H9 (cell line): ENCODE measurements around the gene SKIC8. TPM values are rescaled to one million over a fixed set of nuclear protein-coding genes. Genes with fewer than 3 reads are reported as not detected.

Experiments used
- DNase-seq: peaks from one replicate; pipeline ENCODE4 v3.0.0-alpha.2; 2017
- H2AFZ ChIP-seq: one replicate; pipeline ENCODE4 v1.6.1; 2013; ENCODE audit warnings: mild to moderate bottlenecking, low read length, control low read depth, moderate library complexity
- H2AK5ac ChIP-seq: 2 replicates; pipeline ENCODE4 v1.6.1; 2013; ENCODE audit warnings: low read length, control low read depth, mixed read lengths; ENCODE audit not compliant: insufficient read length
- H2BK120ac ChIP-seq: one replicate; pipeline ENCODE4 v1.6.1; 2013; ENCODE audit warnings: low read depth, mild to moderate bottlenecking, low read length, control low read depth, inconsistent platforms; ENCODE audit not compliant: poor library complexity, severe bottlenecking
- H2BK12ac ChIP-seq: 2 replicates; pipeline ENCODE4 v1.6.1; 2013; ENCODE audit warnings: low read length, control low read depth, mixed read lengths, low read depth; ENCODE audit not compliant: insufficient read length
- H2BK15ac ChIP-seq: 2 replicates; pipeline ENCODE4 v1.6.1; 2013; ENCODE audit warnings: low read depth, low read length, control low read depth
- H2BK20ac ChIP-seq: one replicate; pipeline ENCODE4 v1.6.1; 2013; ENCODE audit warnings: low read depth, mild to moderate bottlenecking, low read length, control low read depth, inconsistent platforms; ENCODE audit not compliant: poor library complexity, severe bottlenecking
- H2BK5ac ChIP-seq: 2 replicates; pipeline ENCODE4 v1.6.1; 2013; ENCODE audit warnings: low read length, control low read depth, mixed read lengths; ENCODE audit not compliant: insufficient read length
- H3K14ac ChIP-seq: 2 replicates; pipeline ENCODE4 v1.6.1; 2013; ENCODE audit warnings: low read length, control low read depth; ENCODE audit not compliant: insufficient read depth
- H3K18ac ChIP-seq: 2 replicates; pipeline ENCODE4 v1.6.1; 2013; ENCODE audit warnings: low read depth, mild to moderate bottlenecking, mixed read lengths, low read length, control low read depth; ENCODE audit not compliant: insufficient read length
- H3K23ac ChIP-seq: 2 replicates; pipeline ENCODE4 v1.6.1; 2013; ENCODE audit warnings: low read length, control low read depth, mixed read lengths, low read depth; ENCODE audit not compliant: insufficient read length
- H3K23me2 ChIP-seq: 2 replicates; pipeline ENCODE4 v1.6.1; 2013; ENCODE audit warnings: low read depth, mild to moderate bottlenecking, mixed read lengths, low read length, control low read depth; ENCODE audit not compliant: insufficient read length, poor library complexity, severe bottlenecking
- H3K27ac ChIP-seq: 2 replicates; pipeline ENCODE4 v1.5.1; 2013; ENCODE audit warnings: low read length, control low read depth, mixed read lengths, low read depth; ENCODE audit not compliant: insufficient read length
- H3K27me3 ChIP-seq: 2 replicates; pipeline ENCODE4 v1.6.1; 2013; ENCODE audit warnings: low read length, control low read depth, inconsistent platforms; ENCODE audit not compliant: insufficient read depth
- H3K4ac ChIP-seq: 2 replicates; pipeline ENCODE4 v1.6.1; 2013; ENCODE audit warnings: low read depth, mild to moderate bottlenecking, control low read depth, inconsistent platforms, low read length, moderate library complexity
- H3K4me1 ChIP-seq: 2 replicates; pipeline ENCODE4 v1.6.1; 2013; ENCODE audit warnings: low read length, control low read depth, inconsistent platforms; ENCODE audit not compliant: insufficient read depth
- H3K4me2 ChIP-seq: 2 replicates; pipeline ENCODE4 v1.6.1; 2013; ENCODE audit warnings: low read length, control low read depth, mixed read lengths; ENCODE audit not compliant: insufficient read length, insufficient read depth
- H3K56ac ChIP-seq: 2 replicates; pipeline ENCODE4 v1.6.1; 2013; ENCODE audit warnings: low read depth, mild to moderate bottlenecking, mixed read lengths, low read length, control low read depth; ENCODE audit not compliant: insufficient read length
- H3K79me1 ChIP-seq: 2 replicates; pipeline ENCODE4 v1.6.1; 2013; ENCODE audit warnings: low read depth, mild to moderate bottlenecking, moderate library complexity, low read length, control low read depth, inconsistent platforms; ENCODE audit not compliant: insufficient read depth, poor library complexity, severe bottlenecking
- H3K79me2 ChIP-seq: 2 replicates; pipeline ENCODE4 v1.6.1; 2013; ENCODE audit warnings: low read length, control low read depth, inconsistent platforms; ENCODE audit not compliant: insufficient read depth
- H3K9ac ChIP-seq: 2 replicates; pipeline ENCODE4 v1.6.1; 2013; ENCODE audit warnings: low read length, control low read depth, mixed read lengths; ENCODE audit not compliant: insufficient read length; ENCODE audit errors: extremely low read depth
- H3K9me3 ChIP-seq: one replicate; pipeline ENCODE4 v1.6.1; 2013; ENCODE audit warnings: low read depth, low read length, inconsistent platforms; ENCODE audit not compliant: control insufficient read depth
- H3T11ph ChIP-seq: one replicate; pipeline ENCODE4 v1.6.1; 2013; ENCODE audit warnings: mild to moderate bottlenecking, low read length, control low read depth, inconsistent platforms
- H4K20me1 ChIP-seq: one replicate; pipeline ENCODE4 v1.6.1; 2013; ENCODE audit not compliant: control insufficient read depth, insufficient read length, insufficient read depth
- H4K5ac ChIP-seq: 2 replicates; pipeline ENCODE4 v1.6.1; 2013; ENCODE audit warnings: low read depth, mild to moderate bottlenecking, mixed read lengths, low read length, control low read depth; ENCODE audit not compliant: insufficient read length
- H4K8ac ChIP-seq: replicated peaks from 2 replicates; pipeline ENCODE4 v1.6.1; 2013; ENCODE audit warnings: low read length, control low read depth, mixed read lengths, low read depth; ENCODE audit not compliant: insufficient read length
- H4K91ac ChIP-seq: 2 replicates; pipeline ENCODE4 v1.6.1; 2013; ENCODE audit warnings: low read depth, mild to moderate bottlenecking, moderate library complexity, mixed read lengths, low read length, control low read depth; ENCODE audit not compliant: insufficient read length
- H3K27ac Mint-ChIP-seq, 3 experiments: 2 replicates in 2 of 3; 3 replicates in 1 of 3; pipeline ENCODE4 v1.8.0; 2020 to 2021; ENCODE audit warnings: mixed read lengths in 3 of 3, mild to moderate bottlenecking in 1 of 3, moderate library complexity in 1 of 3
- H3K27me3 Mint-ChIP-seq: 2 replicates; pipeline ENCODE4 v1.8.0; 2021; ENCODE audit warnings: low read depth, mild to moderate bottlenecking, moderate library complexity, mixed read lengths
- H3K36me3 Mint-ChIP-seq, 3 experiments: 2 replicates in 2 of 3; 3 replicates in 1 of 3; pipeline ENCODE4 v1.8.0; 2020 to 2021; ENCODE audit warnings: low read depth in 3 of 3, mixed read lengths in 3 of 3; ENCODE audit not compliant: insufficient read depth in 1 of 3
- H3K4me1 Mint-ChIP-seq, 2 experiments: 2 replicates each; pipeline ENCODE4 v1.8.0; 2020; ENCODE audit warnings: mixed read lengths in 2 of 2
- H3K4me3 Mint-ChIP-seq, 2 experiments: 2 replicates in 1 of 2; 3 replicates in 1 of 2; pipeline ENCODE4 v1.8.0; 2020 to 2021; ENCODE audit warnings: mild to moderate bottlenecking in 2 of 2, mixed read lengths in 2 of 2, moderate library complexity in 1 of 2
- H3K9me3 Mint-ChIP-seq, 2 experiments: 2 replicates in 1 of 2; 3 replicates in 1 of 2; pipeline ENCODE4 v1.8.0; 2020; ENCODE audit warnings: mild to moderate bottlenecking in 2 of 2, mixed read lengths in 2 of 2, moderate library complexity in 1 of 2
- WGBS: extraction: QIAGEN DNeasy Blood & Tissue Kit; methylation state at CpG from one replicate; pipeline ENCODE4 v1.1.7; 2013; ENCODE audit warnings: missing lambda C conversion rate, low lambda C conversion rate, mixed read lengths; ENCODE audit not compliant: insufficient read length; ENCODE audit errors: extremely low coverage; 5-methylcytosine and 5-hydroxymethylcytosine counted together
- total RNA-seq: library from RNA; stranded (reverse); gene quantifications from 2 replicates; pipeline ENCODE4 v1.2.1, GENCODE V29; 2021
- TF ChIP-seq, protein P1 (sequence below): fragments of 200-600 bp; sonication (generic); conservative IDR thresholded peaks from 3 replicates; pipeline ENCODE4 v1.8.0; 2021; ENCODE audit warnings: antibody characterized with exemption, mild to moderate bottlenecking

The SKIC8 gene
- total RNA-seq, 1 experiment from 2014 or later, result 45.6 TPM

GRCh38 chr15:78284758-78285157 lies 14.7 kb downstream of the SKIC8 start:
- H3K14ac ChIP-seq, result no peak overlapping the region
- no peaks in the 10 kb centered on the region for H3K9me3 ChIP-seq
- Mint-ChIP-seq H3K27ac (no peak overlapping the region), H3K27me3 (no peaks in the 10 kb centered on the region), H3K4me1 (no peaks in the 10 kb centered on the region), H3K4me3 (no peak overlapping the region), H3K9me3 (no peaks in the 10 kb centered on the region), H3K36me3 (peaks cover 3 to 32% (median 5%) of the 10 kb centered on the region in 3 experiments; a peak in 4 of 7 replicates)
- no peaks in the 10 kb centered on the region for H3K27me3 ChIP-seq
- H4K8ac ChIP-seq, result no peak overlapping the region
- no peak overlapping the region for H3K4ac ChIP-seq
- H2BK5ac ChIP-seq, result no peak overlapping the region
- H3K9ac ChIP-seq, result no peak overlapping the region
- no peak overlapping the region for H2AK5ac ChIP-seq
- no CpG with 5 or more reads among the region's 4 CpGs for WGBS
- H4K91ac ChIP-seq, result no peak overlapping the region
- H2BK120ac ChIP-seq, result no peak overlapping the region
- no peaks in the 10 kb centered on the region for H3K23me2 ChIP-seq
- no peaks in the 10 kb centered on the region for H3K79me2 ChIP-seq
- no peaks in the 10 kb centered on the region for H4K20me1 ChIP-seq
- H4K5ac ChIP-seq, result no peak overlapping the region
- no peak overlapping the region for H2BK15ac ChIP-seq
- H3K79me1 ChIP-seq, result no peaks in the 10 kb centered on the region
- no peak overlapping the region for H3K18ac ChIP-seq
- H3K4me1 ChIP-seq, result no peaks in the 10 kb centered on the region
- TF ChIP-seq, protein P1, sequence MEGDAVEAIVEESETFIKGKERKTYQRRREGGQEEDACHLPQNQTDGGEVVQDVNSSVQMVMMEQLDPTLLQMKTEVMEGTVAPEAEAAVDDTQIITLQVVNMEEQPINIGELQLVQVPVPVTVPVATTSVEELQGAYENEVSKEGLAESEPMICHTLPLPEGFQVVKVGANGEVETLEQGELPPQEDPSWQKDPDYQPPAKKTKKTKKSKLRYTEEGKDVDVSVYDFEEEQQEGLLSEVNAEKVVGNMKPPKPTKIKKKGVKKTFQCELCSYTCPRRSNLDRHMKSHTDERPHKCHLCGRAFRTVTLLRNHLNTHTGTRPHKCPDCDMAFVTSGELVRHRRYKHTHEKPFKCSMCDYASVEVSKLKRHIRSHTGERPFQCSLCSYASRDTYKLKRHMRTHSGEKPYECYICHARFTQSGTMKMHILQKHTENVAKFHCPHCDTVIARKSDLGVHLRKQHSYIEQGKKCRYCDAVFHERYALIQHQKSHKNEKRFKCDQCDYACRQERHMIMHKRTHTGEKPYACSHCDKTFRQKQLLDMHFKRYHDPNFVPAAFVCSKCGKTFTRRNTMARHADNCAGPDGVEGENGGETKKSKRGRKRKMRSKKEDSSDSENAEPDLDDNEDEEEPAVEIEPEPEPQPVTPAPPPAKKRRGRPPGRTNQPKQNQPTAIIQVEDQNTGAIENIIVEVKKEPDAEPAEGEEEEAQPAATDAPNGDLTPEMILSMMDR, result peak; percentile 54
- DNase-seq, result no peak
- no peak overlapping the region for H3T11ph ChIP-seq
- no peak overlapping the region for H3K23ac ChIP-seq
- H3K56ac ChIP-seq, result no peak overlapping the region
- no peak overlapping the region for H3K4me2 ChIP-seq
- no peak overlapping the region for H2BK12ac ChIP-seq
- no peak overlapping the region for H2BK20ac ChIP-seq
- H3K27ac ChIP-seq, result no peak overlapping the region
- H2AFZ ChIP-seq, result no peak overlapping the region
